Measurements from ENCODE around the gene OR10G8. TPM values are rescaled to one million over a fixed set of nuclear protein-coding genes. Genes with fewer than 3 reads are reported as not detected.

OR10G8 gene
- total RNA-seq, 1 donor from 2014 or later: not detected

GRCh38 chr11:124075841-124076651 lies 49.4 kb downstream of the OR10G8 start:
- DNase-seq: peak; percentile 37
- ATAC-seq: peak; percentile 38
- intact Hi-C loops (cut with micrococcal nuclease): loop anchor here (10.0 kb wide), 1 partner anchor 509 kb away; no protein-coding TSS in a partner anchor

GRCh38 chr11:124077266-124077665 lies 50.7 kb downstream of the OR10G8 start:
- ATAC-seq: no peak
- intact Hi-C loops (cut with micrococcal nuclease): loop anchor here (10.0 kb wide), 1 partner anchor 508 kb away; no protein-coding TSS in a partner anchor
- DNase-seq: no peak

- no peak for DNase-seq
- intact Hi-C loops (cut with micrococcal nuclease): loop anchor here (10.0 kb wide), 1 partner anchor 506 kb away; no protein-coding TSS in a partner anchor
- ATAC-seq: no peak
Observed at GRCh38 chr11:124078591-124078990, 52.0 kb downstream of the OR10G8 start.

GRCh38 chr11:124079631-124080326 lies 53.2 kb downstream of the OR10G8 start:
- intact Hi-C loops (cut with micrococcal nuclease): loop anchor here (10.0 kb wide), 1 partner anchor 505 kb away; no protein-coding TSS in a partner anchor
- ATAC-seq: no peak

More at GRCh38 chr11:124079631-124080326, 53.2 kb downstream of the OR10G8 start:
- DNase-seq: no peak

Other genes starting within 250 kb of the OR10G8 start
- gene OR6M1, start 220.4 kb upstream of the OR10G8 start, total RNA-seq: not detected
- not detected for gene TMEM225, start 141.1 kb upstream of the OR10G8 start, total RNA-seq
- gene OR8D4, start 124.6 kb upstream of the OR10G8 start, total RNA-seq: not detected
- not detected for gene OR4D5, start 87.2 kb upstream of the OR10G8 start, total RNA-seq
- not detected for gene OR6T1, start 83.0 kb upstream of the OR10G8 start, total RNA-seq
- gene OR10S1, start 49.0 kb upstream of the OR10G8 start, total RNA-seq: not detected
- gene OR10G6, start 31.6 kb upstream of the OR10G8 start, total RNA-seq: not detected
- gene OR10G4, start 13.8 kb upstream of the OR10G8 start, total RNA-seq: not detected
- not detected for gene OR10G9, start 3.8 kb upstream of the OR10G8 start, total RNA-seq
- gene OR10G7, start 14.5 kb downstream of the OR10G8 start, total RNA-seq: not detected
- 2.8 TPM for gene VWA5A, start 88.7 kb downstream of the OR10G8 start, total RNA-seq
- gene OR10D3, start 156.5 kb downstream of the OR10G8 start, total RNA-seq: not detected
- gene OR8G1, start 214.3 kb downstream of the OR10G8 start, total RNA-seq: not detected
- gene OR8G5, start 229.6 kb downstream of the OR10G8 start, total RNA-seq: not detected